NCI-H510A (cell line): ENCODE data around the gene TDP1.
"Not testable (repeated sequence)": the region's sequence is repeated elsewhere in the genome, so short reads cannot be mapped to it uniquely, and the experiment has no call there.

Experiments
- DNase-seq: peaks from one replicate; lab custom pipeline; 2025; lab: John Stamatoyannopoulos, UW

TDP1 gene

DNA sequence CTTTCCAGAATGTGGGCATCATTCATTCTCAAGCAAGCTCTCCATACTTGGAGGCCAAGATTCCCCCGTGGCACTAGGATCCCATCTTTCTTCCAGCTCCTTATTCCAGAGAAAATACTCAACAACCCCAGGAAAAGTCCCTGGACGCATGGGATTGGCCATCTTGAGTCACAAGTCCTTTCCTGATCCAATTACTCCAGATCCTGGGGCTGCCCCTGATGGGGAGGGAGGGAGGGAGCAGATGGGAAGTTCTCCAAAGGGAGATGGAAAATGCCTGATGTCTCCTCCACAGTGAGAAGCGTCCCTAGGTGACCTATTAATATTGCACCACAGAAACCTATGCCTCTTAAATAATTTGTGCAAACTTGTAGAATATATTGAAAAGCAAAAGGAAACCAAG is 93.7 kb downstream of the TDP1 start:
- no peak for DNase-seq

GRCh38 chr14:90050271-90050670 is 94.5 kb downstream of the TDP1 start:
- DNase-seq = no peak

GRCh38 chr14:90053044-90053443 is 97.3 kb downstream of the TDP1 start:
- no peak for DNase-seq

DNA sequence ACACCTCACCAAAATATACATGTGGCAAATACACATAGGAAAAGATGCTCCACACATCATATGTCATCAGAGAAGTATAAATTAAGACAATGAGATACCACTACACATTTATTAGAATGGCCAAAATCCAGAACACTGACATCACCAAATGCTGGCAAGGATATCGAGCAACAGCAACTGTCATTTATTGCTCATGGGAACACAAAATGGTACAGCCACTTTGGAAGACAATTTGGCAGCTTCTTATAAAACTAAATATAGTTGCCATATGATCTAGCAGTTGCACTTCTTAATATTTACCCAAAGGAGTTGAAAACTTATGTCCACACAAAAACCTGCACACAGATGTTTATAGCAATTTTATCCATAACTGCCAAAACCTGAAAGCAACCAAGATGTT is 99.1 kb downstream of the TDP1 start:
- DNase-seq = no peak

DNA sequence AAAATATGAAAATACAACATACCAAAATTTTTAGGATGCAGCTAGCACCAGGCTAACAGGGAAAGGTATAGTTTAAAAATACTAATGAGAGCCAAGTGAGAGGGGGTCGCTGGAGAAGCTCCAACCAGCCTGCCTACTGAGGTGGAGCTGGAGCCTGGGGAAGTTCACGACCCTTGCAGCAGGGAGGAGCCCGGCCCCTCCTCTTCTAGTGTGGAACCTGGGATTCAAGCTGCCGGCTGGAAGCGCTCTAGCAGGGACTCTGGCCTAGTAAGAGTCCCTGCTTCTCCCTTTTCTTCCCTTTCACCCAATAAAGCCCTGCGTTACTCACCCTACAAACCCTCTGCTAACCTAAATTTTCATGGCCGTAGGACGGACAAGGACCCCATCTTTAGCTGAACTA is 101.1 kb downstream of the TDP1 start:
- no peak for DNase-seq

DNA sequence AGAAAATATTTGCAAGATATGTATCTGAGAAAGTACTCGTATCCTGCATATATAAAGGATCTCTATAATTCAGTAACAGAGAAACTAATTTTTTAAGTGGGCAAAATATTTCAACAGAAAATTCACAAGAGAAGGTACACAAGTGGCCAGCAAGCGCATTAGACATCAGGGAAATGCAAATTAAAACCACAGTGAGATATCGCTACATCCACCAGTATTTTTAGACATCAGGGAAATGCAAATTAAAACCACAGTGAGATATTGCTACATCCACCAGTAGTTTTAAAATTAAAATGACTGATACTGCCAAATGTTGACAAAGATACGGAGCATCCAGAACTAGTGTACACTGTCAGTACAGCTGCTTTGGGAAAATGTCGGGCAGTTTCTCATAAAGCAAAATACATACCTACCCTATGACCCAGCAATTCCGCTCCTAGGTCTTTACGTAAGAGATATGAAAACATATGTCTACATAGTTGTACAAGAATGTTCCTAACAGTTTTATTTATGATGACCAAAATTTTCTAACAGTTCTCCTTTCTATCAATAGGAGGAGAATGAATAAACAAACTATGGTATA is 103.2 kb downstream of the TDP1 start:
- DNase-seq = no peak

- DNase-seq = peak; percentile 67
Observed at GRCh38 chr14:90060312-90060964, 104.7 kb downstream of the TDP1 start.

DNA sequence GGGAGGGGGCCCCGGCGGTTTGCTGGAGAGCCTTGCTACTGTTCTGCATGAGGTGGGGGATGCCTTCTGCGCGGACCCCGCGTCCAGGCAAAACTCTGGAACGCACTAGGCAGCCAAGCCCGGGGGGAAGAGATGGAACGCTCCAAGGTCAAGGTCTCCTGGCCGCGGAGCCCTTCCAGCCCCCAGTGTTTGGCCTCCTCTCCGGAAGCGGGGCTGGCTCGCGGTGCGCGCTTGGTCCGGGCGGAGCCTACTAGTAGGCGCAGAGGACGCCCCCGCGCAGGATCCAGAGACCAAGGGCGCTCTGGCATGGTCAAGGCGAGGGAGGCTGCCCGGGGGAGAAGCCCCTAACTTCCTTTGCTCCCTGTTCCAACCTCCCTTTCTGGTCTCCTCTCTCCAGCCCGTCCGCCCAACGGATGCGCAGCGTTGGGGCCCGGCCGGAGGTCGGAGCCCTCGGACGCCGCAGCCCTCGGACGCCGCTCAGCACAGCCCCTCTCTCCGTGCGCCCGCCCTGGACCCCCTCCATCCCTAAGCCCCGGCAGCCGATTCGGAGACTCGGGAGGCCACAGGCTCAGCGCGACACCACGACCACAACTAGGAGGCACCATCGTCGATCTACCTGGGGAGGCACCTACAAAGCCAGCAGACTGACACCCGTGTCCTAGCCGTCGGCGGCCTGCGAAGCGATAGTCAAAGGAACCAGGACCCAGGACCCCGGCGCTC is 105.4 kb downstream of the TDP1 start:
- DNase-seq = no peak

GRCh38 chr14:90061685-90062126 is 106.0 kb downstream of the TDP1 start, which contains the start of gene KCNK13:
Gene KCNK13 (plus strand): TSS chr14:90061994. CDS start chr14:90062206, 212 bp downstream.
- DNase-seq = no peak

DNA sequence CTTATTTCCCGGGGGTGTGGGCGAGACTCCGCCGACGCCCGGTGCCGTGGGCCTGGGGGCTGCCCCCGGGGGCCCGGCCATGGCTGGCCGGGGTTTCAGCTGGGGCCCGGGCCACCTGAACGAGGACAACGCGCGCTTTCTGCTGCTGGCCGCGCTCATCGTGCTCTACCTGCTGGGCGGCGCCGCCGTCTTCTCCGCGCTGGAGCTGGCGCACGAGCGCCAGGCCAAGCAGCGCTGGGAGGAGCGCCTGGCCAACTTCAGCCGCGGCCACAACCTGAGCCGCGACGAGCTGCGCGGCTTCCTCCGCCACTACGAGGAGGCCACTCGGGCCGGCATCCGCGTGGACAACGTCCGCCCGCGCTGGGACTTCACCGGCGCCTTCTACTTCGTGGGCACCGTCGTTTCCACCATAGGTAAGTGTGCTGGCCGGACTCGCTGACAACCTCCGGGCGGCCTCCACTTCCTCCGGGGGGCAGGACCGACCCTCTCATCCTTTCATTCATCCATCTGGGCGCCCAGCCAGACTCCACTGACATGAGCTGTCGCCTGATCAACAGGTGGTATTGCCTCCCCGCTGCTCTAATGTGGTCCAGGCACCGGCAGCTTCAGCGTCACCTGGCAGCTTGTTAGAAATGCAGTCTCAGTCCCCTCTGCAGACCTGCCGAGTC is 106.5 kb downstream of the TDP1 start:
- peak; percentile 44 for DNase-seq

DNA sequence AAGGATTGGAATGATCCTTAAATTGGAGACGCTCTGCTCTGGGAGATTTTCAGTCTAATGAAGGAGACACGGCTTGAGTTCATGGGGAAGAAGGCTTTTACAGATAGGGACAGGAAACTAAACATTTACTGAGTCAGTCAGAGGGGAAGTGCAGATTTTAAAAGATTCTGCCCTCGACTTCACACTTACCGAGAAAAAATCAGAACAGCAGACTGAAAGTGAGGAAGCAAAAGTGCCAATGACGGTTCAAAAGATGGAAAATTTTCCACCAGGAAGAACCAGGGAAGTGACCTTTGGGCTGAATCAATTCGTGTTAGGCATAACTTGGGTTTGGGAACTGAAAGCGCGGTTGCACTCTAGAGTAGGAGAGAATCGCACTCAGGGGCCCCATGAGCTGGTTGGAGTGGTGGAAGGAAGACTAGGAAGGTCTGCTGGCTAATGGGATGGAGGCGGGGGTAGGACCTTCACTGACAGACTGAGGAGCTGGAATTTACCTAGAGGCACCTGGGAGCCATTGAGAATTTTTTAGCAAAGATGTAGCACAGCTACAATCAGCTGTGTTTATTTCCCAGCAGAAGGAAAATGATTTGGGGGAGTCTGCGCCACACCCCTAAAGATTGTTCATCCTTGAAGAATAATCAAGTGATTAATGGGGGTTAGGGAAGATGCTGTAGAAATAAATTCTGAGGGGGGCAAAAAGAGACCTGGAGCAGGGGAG is 107.3 kb downstream of the TDP1 start:
- no peak for DNase-seq

DNA sequence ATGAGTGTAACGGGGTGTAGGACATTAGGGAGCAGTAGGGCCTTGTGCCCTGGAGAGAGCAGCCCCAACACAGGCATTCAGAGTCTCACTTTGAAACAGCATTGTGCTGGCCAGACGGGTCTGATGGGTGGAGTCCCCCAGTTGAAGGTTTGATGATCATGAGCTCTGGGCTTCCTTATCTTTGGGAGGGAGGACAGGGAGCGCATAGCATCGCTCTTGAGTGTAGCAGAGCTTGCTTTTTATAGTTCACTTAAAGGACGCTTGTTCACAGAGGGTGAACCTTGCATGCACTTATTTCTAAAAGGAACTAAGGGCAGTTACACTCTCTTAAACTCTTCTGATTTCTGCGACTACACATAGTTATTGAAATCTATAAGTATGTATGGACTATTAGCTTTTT is 116.6 kb downstream of the TDP1 start:
- DNase-seq = no peak

GRCh38 chr14:90079576-90079975 is 123.8 kb downstream of the TDP1 start:
- no peak for DNase-seq

- DNase-seq = no peak
Observed at GRCh38 chr14:90087433-90087832, 131.7 kb downstream of the TDP1 start.

DNA sequence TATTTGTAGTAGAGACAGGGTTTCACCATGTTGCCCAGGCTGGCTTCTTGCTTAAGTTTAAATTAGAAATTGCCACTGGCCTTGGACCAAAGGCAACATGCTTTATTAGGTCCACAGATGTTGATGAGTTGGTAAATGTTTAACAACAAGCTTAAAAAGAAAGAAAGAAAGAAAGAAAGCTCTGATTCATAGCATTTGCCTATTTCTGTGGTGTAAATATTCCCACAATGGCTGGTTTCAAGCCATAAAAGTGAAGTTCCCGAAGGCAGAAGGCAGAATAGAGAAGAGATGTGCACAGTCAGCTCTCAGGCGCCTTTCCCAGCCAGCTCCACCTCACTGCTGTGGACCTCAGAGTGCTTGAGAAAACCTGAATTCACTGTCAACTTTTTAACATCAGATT is 132.4 kb downstream of the TDP1 start:
- no peak for DNase-seq

- not testable (repeated sequence) for DNase-seq
Observed at GRCh38 chr14:90089486-90089885, 133.8 kb downstream of the TDP1 start.

- DNase-seq = no peak
Observed at GRCh38 chr14:90091393-90091792, 135.7 kb downstream of the TDP1 start.

- peak; percentile 16 for DNase-seq
Observed at GRCh38 chr14:90093942-90094595, 138.3 kb downstream of the TDP1 start.
